Cerebellar nuclear complex (tissue), 1 donor: ENCODE measurements around the gene LRATD1.

Experiments used
- DNase-seq, 2 experiments: peaks; one replicate each; lab custom pipeline; 2025; lab: John Stamatoyannopoulos, UW

The LRATD1 gene

DNA sequence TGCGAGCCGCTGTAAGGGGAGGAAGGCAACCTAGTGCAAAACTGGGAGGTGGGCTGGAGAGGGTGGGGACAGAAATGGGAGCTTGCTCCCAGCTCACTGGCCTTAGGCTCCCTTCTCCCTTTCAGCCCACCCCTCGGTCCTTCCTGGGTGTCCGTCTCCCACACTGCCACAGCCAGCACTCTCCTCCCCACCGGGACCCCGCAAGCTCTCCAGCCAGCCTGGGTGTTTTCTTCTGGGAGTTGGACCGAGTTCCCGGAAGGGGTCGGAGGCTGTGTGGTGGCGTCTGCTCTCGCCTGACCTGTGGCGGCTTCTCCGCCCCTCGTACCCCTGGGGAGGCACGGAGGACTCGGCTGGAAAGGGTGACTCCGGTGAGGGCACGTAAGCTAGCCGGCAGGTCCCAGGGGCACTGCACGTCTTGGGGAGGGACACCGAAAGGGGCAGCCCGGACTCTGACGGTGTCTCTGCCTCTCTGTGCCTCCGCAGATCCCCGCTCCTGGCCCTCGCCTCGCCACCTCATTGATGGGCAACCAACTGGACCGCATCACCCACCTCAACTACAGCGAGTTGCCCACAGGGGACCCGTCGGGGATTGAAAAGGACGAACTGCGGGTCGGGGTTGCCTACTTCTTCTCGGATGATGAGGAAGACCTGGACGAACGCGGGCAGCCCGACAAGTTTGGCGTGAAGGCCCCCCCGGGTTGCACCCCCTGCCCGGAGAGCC lies 1.1 kb downstream of the LRATD1 start:
- DNase-seq: no peak

- DNase-seq: no peak
Observed at GRCh38 chr2:14634182-14634488, 1.6 kb downstream of the LRATD1 start.

- DNase-seq: no peak
Observed at GRCh38 chr2:14634489-14635390, 2.2 kb downstream of the LRATD1 start.

DNA sequence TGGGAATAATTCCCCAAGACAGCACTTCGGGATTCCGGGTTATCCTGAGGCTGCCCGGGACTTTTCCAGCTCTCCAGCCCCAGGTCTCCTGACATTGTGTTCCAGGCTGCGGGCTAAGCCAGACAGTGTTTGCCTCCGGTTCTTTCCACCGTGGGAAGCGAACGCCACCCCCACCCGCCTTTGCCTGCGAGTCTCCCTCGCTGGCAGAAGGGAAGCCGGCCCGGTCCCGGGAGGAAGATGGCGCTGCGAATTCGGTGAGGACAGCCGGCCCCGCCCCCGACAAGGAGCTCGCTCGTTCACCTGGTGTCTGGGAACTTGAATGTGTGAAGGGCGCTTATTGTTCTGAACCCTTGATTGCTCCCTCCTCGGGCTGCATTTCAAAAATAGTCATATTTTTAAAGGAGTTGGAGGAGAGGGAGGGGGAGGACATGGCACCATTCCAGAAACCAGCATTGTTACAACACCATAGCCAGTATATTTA lies 2.9 kb downstream of the LRATD1 start:
- DNase-seq: no peak

GRCh38 chr2:14638488-14638887 lies 6.0 kb downstream of the LRATD1 start:
- DNase-seq: no peak

GRCh38 chr2:14641116-14641515 lies 8.6 kb downstream of the LRATD1 start:
- DNase-seq: no peak

DNA sequence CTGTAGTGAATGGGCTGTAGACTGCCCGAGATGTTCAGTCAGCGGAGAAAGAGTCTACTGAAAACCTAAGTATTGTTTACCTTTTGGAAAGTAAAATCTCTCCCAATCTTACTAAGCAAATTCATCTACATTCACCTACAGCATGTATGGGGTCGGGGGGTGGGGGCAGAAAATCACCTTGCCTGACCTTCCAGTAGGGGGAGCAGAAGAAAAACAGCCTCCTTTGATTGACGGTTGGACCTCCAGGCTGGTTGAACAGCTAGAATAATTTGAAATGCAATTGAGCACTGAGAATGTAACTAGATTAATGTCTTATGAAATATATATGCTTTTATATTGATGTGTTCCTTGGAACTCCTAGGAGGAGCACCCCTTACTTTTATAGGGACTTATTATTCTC lies 10.0 kb downstream of the LRATD1 start:
- no peak for DNase-seq

DNA sequence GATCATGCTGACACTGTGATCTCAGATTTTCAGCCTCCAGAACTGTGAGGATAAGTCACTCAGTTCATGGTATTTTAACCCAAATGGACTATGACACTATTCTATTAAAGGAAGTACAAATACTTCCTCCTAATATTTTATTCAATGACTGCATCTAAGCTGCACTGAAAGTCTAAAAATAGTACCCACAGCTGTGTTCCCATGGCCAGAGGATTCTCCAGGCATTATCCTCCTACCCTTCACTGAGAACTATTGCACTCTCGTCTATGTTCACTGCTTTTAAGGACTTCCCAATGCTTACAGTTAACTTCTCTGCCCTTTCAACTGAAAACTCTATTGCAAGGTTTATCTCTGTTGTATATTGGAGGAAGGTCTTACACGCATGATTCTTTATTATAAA lies 15.2 kb downstream of the LRATD1 start:
- no peak for DNase-seq

DNA sequence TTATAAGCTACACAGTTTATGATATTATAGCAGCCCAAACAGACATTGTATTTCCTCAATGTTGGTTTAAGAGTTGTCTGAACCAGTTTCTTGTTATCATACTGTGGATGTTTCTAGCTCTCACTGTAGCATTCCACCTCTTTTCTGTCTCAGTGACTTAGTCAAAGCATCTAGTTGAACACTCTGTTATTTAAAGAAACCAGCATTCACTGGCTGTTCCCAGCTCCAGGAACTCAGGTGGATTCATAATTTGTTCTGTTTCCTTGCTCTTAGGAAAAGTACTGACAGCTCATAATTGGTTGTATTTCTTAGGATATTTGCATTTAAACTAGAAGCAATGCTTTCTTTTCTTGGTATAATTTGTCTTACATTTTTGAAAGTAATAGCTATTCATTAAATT lies 17.5 kb downstream of the LRATD1 start:
- no peak for DNase-seq

- DNase-seq: no peak
Observed at GRCh38 chr2:14654835-14655282, 22.3 kb downstream of the LRATD1 start.

DNA sequence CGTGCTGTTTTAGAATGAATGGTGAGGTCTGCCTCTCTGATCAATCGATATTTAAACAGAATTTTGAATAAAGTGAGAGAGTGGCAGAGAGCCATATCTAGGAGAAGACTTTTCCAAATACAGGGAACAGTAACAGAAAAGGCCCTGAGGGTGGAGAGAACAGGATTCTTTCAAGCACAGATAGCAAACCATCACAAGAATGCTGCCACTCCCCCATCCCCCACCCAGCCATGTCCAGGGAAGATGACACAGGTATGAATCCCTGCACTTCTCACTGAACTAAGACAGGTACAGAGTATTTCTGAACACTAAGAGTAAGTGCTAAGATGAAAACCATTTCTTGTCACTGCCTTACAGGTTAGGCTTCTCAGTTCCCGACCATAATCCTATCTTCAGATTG lies 23.6 kb downstream of the LRATD1 start:
- no peak for DNase-seq

- DNase-seq: no peak
Observed at GRCh38 chr2:14661163-14661562, 28.6 kb downstream of the LRATD1 start.

DNA sequence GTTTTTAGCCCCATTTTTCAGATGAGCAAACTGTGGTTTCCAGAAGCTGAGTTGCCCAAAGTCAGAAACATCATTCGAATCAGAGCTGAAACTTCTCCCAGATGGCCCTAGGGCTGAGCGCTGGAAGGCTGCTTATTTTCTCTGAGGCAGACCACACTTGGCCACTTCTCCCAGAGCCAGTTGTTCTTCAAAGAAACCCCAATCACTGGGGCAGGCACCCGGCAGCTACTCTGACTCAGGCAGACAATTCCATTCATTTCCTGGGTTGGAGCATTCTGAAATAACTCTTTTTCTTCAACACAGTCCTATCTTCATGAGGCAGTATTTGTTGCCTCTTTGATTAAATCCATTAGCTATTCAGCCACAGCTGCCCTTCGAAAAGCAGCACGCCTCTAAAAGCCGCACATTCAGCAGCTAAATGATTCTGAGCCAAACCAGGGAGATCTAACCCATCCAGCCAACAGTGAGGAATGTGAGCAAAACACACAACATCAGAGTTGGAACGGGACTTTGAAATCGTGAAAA lies 40.9 kb downstream of the LRATD1 start:
- DNase-seq: no peak

DNA sequence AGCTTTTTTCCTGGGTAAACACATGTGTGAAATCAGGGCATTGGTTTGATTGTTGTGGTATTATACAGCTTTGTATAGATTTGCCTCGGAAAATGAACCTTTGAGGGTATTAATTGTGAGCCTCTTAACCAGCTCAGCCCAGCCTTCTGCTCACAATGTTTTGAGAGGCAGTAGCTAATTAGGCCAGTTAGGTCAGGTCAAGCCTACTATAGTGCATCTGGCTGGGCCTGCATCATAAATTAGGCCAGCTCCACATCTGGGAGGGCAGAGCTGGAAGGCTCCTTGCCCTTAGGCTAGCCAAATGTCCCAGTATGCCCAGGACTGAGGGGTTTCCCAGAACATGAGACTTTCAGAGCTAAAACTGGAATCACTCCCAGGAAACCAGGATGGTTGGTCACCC lies 43.0 kb downstream of the LRATD1 start:
- no peak for DNase-seq

- DNase-seq: no peak
Observed at GRCh38 chr2:14676371-14676770, 43.9 kb downstream of the LRATD1 start.

DNA sequence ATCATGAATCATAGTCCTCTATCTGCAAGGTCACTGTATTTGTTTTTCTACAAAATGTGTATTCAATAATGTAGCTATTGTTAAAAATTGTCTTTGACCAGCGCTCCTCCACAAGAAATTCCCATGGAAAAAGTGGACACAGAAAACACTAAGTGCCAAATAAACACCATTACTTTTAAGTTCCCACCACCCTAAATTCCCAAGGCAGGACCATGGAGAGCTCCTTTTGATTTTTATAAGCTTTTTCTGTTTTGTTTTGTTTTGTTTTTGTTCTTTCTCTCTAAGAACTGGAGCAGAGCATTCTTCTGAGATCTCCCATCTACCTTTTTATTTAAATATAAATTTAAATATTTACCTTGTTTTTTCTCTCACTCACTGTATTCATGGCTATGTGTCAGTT lies 44.5 kb downstream of the LRATD1 start:
- DNase-seq: no peak

DNA sequence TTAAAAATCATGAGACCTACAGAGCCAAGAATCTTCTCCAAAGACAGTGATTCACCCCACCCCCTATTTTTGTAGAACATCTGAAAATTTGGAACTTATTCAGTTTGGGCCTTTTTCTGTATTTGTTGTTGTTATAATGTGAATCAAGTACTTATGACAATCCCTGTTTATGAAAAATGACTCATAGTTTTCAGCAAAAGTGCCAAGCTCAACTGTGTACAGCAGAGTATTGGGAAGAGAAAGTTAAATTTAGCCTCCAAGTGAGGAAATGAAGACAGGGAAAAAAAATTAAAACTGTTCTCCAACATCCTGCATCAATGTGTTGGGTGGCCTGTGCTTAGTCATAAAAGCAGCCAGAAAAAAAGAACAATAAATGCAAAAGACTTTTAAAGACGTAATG lies 46.2 kb downstream of the LRATD1 start:
- no peak for DNase-seq

DNA sequence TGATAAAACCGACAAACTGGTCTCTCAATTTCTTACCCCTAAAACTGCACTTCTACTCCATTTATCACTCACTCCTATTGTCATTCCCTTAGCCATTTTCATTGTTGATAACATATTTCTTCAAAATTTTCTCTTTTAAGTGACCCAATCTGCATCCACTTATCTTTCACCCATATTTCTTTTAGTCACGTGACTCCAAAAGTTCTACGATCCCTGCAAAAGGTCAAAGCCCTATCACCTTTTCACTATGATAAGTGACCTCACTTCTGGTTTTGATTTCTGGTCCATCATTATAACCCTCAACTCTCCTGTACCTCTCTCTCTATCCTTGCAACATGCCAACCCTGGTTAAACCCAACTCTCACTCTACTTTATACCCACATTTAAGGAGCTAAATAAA lies 49.1 kb downstream of the LRATD1 start:
- no peak for DNase-seq
